ENCODE measurements around the gene KCTD12. TPM values are rescaled to one million over a fixed set of nuclear protein-coding genes. Genes with fewer than 3 reads are reported as not detected.

Gene KCTD12
- total RNA-seq, 1 donor from 2014 or later, result 33.8 TPM

DNA sequence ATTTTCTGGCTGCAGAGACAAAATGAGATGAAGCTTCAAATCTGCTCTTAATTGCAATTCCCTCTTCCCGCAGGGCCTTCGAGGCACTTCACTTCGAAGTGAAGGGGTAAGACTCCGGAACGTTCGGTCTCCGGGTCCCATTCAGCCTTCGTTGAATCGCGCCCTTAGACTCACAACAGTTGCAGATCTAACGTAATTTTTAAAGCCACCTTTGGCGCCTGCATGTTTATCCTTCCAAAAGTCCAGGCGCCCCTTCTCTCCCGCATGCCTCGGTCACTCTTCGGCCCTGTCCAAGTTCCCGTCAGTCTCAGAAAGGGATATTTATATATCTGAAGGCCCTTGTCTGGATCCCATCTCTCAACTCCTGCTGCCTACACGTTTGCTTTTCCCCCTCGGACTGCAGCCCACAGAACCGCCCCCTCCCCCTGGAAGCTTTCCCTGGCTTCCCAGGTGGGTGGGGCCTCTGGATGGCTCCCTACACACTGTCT lies 915 bp upstream of the KCTD12 start:
- Mint-ChIP-seq H3K27me3 (ENCODE audit: low read depth) (peaks cover 1% of the 10 kb centered on the region), H3K27ac (ENCODE audit: unreplicated experiment) (peak overlapping the region; percentile 79), H3K36me3 (ENCODE audit: low read depth) (peaks cover 2% of the 10 kb centered on the region), H3K4me1 (ENCODE audit: low read depth) (peaks cover 36% of the 10 kb centered on the region), H3K4me3 (ENCODE audit: unreplicated experiment) (peak overlapping the region; percentile 87), H3K9me3 (ENCODE audit: low read depth) (no peaks in the 10 kb centered on the region)
- TF ChIP-seq, protein P1, sequence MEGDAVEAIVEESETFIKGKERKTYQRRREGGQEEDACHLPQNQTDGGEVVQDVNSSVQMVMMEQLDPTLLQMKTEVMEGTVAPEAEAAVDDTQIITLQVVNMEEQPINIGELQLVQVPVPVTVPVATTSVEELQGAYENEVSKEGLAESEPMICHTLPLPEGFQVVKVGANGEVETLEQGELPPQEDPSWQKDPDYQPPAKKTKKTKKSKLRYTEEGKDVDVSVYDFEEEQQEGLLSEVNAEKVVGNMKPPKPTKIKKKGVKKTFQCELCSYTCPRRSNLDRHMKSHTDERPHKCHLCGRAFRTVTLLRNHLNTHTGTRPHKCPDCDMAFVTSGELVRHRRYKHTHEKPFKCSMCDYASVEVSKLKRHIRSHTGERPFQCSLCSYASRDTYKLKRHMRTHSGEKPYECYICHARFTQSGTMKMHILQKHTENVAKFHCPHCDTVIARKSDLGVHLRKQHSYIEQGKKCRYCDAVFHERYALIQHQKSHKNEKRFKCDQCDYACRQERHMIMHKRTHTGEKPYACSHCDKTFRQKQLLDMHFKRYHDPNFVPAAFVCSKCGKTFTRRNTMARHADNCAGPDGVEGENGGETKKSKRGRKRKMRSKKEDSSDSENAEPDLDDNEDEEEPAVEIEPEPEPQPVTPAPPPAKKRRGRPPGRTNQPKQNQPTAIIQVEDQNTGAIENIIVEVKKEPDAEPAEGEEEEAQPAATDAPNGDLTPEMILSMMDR (IDR thresholded peaks at IDR 0.05), result no peak
- no peak for DNase-seq (ENCODE audit: low spot score)

DNA sequence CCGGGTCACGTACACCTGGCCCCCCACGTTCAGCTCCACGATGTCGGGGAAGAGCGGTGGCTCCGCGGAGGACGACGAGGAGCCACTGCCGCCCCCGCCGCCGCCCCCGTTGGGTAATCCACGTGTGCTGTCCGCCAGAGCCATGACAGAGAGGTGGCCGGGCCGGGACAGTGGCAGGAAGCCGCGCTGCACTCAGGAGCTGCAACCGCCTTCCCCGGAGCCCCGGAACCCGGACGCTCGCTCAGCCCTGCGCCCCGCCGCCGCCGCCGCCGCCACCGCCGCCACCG lies 257 bp downstream of the KCTD12 start:
- H3K27ac Mint-ChIP-seq (ENCODE audit: unreplicated experiment), result no peak overlapping the region
- peaks cover 39% of the 10 kb centered on the region for H3K4me1 Mint-ChIP-seq (ENCODE audit: low read depth)
- H3K9me3 Mint-ChIP-seq (ENCODE audit: low read depth), result no peaks in the 10 kb centered on the region
- H3K36me3 Mint-ChIP-seq (ENCODE audit: low read depth), result peaks cover 3% of the 10 kb centered on the region
- TF ChIP-seq, protein P1 (IDR thresholded peaks at IDR 0.05), result no peak
- peak overlapping the region; percentile 87 for H3K4me3 Mint-ChIP-seq (ENCODE audit: unreplicated experiment)
- DNase-seq (ENCODE audit: low spot score), result no peak
- H3K27me3 Mint-ChIP-seq (ENCODE audit: low read depth), result peaks cover 1% of the 10 kb centered on the region

DNA sequence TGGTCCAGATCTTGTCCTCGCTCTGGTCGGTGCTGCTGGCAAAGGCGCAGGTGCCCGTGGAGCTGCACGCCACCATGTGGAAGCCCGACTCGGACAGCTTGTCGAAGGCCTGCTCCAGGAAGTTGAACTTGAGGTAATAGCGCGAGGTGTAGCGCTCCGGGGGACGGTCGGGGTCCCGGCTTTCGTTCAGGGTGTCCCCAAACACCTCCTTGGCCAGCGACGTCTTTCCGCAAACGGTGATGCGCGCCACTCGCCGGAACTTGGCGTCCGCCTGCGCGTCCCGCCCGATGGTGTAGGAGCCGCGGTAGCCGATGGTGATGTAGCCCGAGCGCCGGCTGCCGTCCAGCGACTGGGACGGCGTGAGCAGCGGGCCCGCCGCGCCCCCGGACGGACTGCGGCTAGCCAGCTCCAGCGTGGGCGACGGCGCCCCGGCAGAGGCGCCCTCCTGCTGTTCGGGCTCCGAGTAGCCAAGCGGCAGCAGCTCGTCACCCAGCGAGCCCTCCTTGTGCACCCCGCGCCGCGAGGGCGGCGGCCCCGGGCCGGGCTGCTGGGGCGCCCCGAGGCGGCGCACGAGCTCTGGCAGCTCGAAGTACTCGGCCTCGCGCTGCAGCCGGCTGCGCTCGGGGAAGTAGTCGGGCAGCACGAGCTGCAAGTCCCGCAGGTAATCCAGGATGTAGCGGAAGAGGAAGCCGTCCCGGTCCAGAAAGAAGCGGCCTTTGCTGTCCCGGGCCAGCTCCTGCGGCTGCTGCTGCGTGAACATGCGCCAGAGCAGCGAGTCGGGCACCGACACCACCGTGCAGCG lies 801 bp downstream of the KCTD12 start:
- Mint-ChIP-seq H3K4me1 (ENCODE audit: low read depth) (peaks cover 39% of the 10 kb centered on the region), H3K36me3 (ENCODE audit: low read depth) (peaks cover 3% of the 10 kb centered on the region), H3K27me3 (ENCODE audit: low read depth) (no peaks in the 10 kb centered on the region), H3K4me3 (ENCODE audit: unreplicated experiment) (peak overlapping the region; percentile 87), H3K9me3 (ENCODE audit: low read depth) (no peaks in the 10 kb centered on the region), H3K27ac (ENCODE audit: unreplicated experiment) (no peak overlapping the region)
- peak; percentile 90 for DNase-seq (ENCODE audit: low spot score)
- TF ChIP-seq, protein P1 (IDR thresholded peaks at IDR 0.05), result peak; percentile 78

DNA sequence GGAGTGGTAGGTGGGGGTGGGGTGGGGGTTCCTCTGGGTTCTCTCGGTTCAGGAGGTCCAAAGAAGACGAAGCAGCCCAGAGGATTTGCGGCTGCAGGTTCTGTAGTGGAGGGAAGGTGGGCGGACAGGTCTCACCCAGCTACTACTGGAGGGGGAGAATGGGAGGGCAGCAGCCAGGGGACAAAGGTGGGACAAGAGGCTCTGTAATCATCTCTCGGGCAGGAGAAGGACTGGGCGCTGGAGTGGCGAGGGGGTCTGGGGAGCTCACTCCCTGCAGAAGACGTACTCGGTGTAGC lies 1.4 kb downstream of the KCTD12 start:
- Mint-ChIP-seq H3K36me3 (ENCODE audit: low read depth) (peaks cover 3% of the 10 kb centered on the region), H3K27me3 (ENCODE audit: low read depth) (no peaks in the 10 kb centered on the region), H3K27ac (ENCODE audit: unreplicated experiment) (no peak overlapping the region), H3K4me3 (ENCODE audit: unreplicated experiment) (peak overlapping the region; percentile 85), H3K9me3 (ENCODE audit: low read depth) (no peaks in the 10 kb centered on the region), H3K4me1 (ENCODE audit: low read depth) (peaks cover 38% of the 10 kb centered on the region)
- TF ChIP-seq, protein P1 (IDR thresholded peaks at IDR 0.05), result no peak
- no peak for DNase-seq (ENCODE audit: low spot score)

DNA sequence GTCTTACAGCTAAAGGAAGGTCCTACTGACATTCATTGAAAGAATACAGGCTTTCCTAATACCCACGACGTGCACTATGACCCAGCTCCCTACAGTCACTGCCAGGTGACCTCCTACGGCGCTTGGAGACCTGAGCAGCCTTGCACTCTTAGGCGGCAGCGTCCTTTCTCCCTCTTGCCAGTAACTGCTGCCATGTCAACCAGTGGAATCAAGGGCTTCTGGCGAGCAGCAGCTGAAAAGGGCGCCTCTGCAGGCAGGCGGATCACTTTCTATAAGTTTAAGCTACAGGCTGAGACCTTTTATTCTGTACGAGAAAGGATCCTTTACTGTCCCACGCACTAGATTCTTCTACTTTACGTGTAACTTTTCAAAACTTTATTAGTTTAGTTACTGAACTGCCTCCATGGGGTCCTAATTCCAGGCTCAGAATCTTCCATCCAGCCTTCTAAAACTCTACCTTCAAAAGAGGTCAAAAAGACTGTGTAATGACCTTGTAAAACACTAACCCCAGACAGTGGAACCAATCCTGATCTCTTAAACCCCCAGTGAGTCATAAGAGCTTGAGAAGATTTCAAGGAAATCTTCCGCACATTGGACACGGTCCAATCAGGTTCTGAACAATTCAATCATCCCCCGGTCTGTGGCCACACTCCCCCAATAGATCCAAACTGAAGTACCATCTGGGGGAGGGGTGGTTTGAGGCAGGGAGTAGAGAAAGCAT lies 1.9 kb downstream of the KCTD12 start:
- H3K4me1 Mint-ChIP-seq (ENCODE audit: low read depth), result peaks cover 41% of the 10 kb centered on the region
- TF ChIP-seq, protein P1 (IDR thresholded peaks at IDR 0.05), result peak; percentile 47

More for the DNA sequence above, 1.9 kb downstream of the KCTD12 start:
- Mint-ChIP-seq H3K27ac (ENCODE audit: unreplicated experiment) (peak overlapping the region; percentile 17), H3K9me3 (ENCODE audit: low read depth) (no peaks in the 10 kb centered on the region), H3K4me3 (ENCODE audit: unreplicated experiment) (peak overlapping the region; percentile 85), H3K27me3 (ENCODE audit: low read depth) (no peaks in the 10 kb centered on the region), H3K36me3 (ENCODE audit: low read depth) (peaks cover 3% of the 10 kb centered on the region)
- DNase-seq (ENCODE audit: low spot score), result no peak

All from chondrocyte (in vitro differentiated cells).